Colonic mucosa (tissue), 4 donors: Measurements from ENCODE around the gene C1orf198. TPM values are rescaled to one million over a fixed set of nuclear protein-coding genes. Genes with fewer than 3 reads are reported as not detected.
"Not testable (repeated sequence)": the region's sequence is repeated elsewhere in the genome, so short reads cannot be mapped to it uniquely, and the experiment has no call there.

Experiments used
- DNase-seq: peaks from one replicate; pipeline ENCODE4 v3.0.0-alpha.2; 2020
- H3K27ac ChIP-seq: fragments of 200-600 bp; one replicate; pipeline ENCODE4 v1.8.0; 2021
- H3K27me3 ChIP-seq: fragments of 200-600 bp; one replicate; pipeline ENCODE4 v1.8.0; 2021
- H3K36me3 ChIP-seq: fragments of 200-600 bp; one replicate; pipeline ENCODE4 v1.8.0; 2021
- H3K4me1 ChIP-seq: fragments of 200-600 bp; one replicate; pipeline ENCODE4 v1.8.0; 2021; ENCODE audit warnings: mild to moderate bottlenecking
- H3K4me3 ChIP-seq: fragments of 200-600 bp; one replicate; pipeline ENCODE4 v1.8.0; 2021
- H3K9ac ChIP-seq, 2 donors: one replicate each; pipeline ENCODE4 v1.7.0; 2013; ENCODE audit warnings: control low read depth in 2 of 2, low read depth in 2 of 2, low read length in 2 of 2
- H3K9me3 ChIP-seq: fragments of 200-600 bp; one replicate; pipeline ENCODE4 v1.8.0; 2021
- intact Hi-C: fragments of 100-400 bp; cut with DNase I; formaldehyde crosslinking; loops from one replicate; pipeline ENCODE4 v1.14.1; 2022
- total RNA-seq, 2 donors: library from RNA; stranded (reverse); fragmentation: NEBNext Ultra II Directional in 1 of 2; extraction: Animal tissue kit (Norgen Biotek cat#: 25700) in 1 of 2; gene quantifications; one replicate each; pipeline ENCODE4 v1.2.1, GENCODE V29; 2021
- TF ChIP-seq, protein P1 (sequence below): fragments of 200-600 bp; IDR thresholded peaks from one replicate; pipeline ENCODE4 v1.8.0; 2022; ENCODE audit warnings: antibody characterized with exemption, mild to moderate bottlenecking
- donor health status: healthy.
- donor health status: DM: no; HTN: no; CAD: no.
- donor health status: DM: no; HTN: no; CAD: no.

C1orf198 gene
- total RNA-seq, 2 donors from 2014 or later, result 19.1 to 24.6 TPM

DNA sequence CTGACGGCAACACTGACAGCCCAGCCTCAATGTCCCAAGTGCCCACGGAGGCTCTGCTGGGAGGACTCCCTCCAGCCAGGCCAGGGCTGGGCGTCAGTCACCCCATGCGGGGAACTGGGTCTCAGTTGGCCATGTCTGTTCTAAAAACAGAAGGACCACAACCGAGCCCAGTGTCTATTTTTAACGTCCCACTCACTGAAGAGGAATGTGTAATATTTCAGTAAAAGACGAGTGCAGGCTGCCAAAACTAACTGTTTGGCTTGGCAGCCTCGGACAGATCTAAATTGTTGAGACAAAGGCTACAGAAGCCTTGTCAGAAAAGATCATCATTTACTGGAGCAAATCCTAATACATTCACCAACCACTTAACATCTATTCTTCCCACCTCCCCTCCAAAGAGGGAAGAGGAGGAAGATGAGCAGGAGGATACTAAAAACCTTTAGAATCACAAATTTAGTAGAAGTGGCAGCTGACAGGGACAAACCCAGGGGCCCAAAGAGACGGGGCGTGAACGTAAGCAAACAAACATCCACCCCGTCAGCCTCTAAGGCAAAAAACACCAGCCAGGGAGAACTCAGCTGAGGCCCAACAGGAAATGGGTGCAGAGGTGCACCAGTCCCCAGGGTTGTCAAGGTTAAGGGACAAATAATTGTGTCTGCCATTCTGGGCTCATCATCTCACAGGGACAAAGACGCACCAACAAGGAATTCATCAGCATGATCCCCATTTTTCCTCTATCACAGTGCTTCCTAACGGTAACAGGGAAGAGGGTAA, 18.7 kb downstream of the C1orf198 start:
- Histone ChIP-seq H3K27ac (peak overlapping the region; percentile 45), H3K36me3 (no peaks in the 10 kb centered on the region), H3K27me3 (no peaks in the 10 kb centered on the region), H3K4me3 (no peak overlapping the region), H3K4me1 (no peaks in the 10 kb centered on the region), H3K9ac (no peak overlapping the region), H3K9me3 (no peaks in the 10 kb centered on the region)
- TF ChIP-seq, protein P1, sequence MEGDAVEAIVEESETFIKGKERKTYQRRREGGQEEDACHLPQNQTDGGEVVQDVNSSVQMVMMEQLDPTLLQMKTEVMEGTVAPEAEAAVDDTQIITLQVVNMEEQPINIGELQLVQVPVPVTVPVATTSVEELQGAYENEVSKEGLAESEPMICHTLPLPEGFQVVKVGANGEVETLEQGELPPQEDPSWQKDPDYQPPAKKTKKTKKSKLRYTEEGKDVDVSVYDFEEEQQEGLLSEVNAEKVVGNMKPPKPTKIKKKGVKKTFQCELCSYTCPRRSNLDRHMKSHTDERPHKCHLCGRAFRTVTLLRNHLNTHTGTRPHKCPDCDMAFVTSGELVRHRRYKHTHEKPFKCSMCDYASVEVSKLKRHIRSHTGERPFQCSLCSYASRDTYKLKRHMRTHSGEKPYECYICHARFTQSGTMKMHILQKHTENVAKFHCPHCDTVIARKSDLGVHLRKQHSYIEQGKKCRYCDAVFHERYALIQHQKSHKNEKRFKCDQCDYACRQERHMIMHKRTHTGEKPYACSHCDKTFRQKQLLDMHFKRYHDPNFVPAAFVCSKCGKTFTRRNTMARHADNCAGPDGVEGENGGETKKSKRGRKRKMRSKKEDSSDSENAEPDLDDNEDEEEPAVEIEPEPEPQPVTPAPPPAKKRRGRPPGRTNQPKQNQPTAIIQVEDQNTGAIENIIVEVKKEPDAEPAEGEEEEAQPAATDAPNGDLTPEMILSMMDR, result no peak
- no peak for DNase-seq
- intact Hi-C loops, result no loop called here

DNA sequence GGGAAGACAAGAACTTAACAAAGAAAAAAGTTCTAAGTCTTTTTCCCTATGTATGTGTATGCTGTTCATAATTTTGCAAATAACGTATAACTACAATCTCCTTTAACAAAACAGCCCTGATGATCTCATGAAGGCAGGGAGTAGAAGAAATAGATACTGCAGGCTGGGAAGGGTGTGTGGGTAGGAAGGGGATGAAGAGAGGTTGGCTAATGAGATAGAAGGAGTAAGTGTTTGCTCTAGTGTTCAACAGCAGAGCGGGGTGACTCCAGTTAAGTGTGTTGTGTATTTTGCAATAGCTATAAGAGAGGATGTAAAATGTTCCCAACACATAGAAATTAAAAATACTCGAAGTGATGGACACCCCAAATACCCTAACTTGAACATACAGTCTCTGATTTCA, 20.1 kb downstream of the C1orf198 start:
- Histone ChIP-seq H3K4me1 (no peaks in the 10 kb centered on the region), H3K9ac (no peak overlapping the region), H3K36me3 (no peaks in the 10 kb centered on the region), H3K9me3 (no peaks in the 10 kb centered on the region), H3K27me3 (no peaks in the 10 kb centered on the region), H3K4me3 (no peak overlapping the region), H3K27ac (no peak overlapping the region)
- intact Hi-C loops, result no loop called here
- TF ChIP-seq, protein P1, result no peak
- no peak for DNase-seq

DNA sequence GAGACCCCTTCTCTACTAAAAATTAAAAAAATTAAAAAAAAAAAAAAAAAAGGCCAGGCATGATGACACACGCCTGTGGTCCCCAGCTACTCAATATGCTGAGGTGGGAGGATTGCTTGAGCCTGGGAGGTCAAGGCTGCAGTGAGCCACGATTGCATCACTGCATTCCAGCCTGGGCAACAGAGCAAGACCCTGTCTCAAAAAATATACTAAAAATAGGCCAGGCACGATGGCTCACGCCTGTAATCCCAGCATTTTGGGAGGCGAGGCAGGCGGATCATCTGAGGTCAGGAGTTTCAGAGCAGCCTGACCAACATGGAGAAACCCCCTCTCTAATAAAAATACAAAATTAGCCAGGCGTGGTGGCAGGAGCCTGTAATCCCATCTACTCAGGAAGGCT, 23.1 kb downstream of the C1orf198 start:
- not testable (repeated sequence) for H3K27me3 ChIP-seq

DNA sequence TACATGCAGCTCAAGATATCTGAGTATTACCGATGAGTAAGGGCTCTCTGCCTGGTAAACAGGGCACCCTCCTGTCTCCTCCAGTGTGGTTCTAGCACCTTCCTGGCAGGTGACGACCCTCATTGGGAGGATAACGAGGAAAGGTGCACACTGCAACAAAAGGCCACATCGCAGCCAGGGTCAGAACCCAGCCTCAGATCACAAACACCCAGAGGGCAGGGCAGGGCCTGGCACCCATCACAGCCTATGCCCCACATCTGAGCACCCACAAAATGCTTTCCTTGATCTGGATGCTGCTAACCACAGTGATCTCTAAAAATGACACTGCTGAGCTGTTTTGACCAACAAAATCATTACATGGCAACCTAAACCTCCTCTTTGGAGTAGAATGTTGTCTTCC, 23.8 kb downstream of the C1orf198 start:
- intact Hi-C loops, result no loop called here
- no peaks in the 10 kb centered on the region for H3K4me1 ChIP-seq

More for the DNA sequence above, 23.1 kb downstream of the C1orf198 start:
- H3K9ac ChIP-seq, H3K4me1 ChIP-seq, H3K27ac ChIP-seq, intact Hi-C loops, H3K9me3 ChIP-seq, H3K4me3 ChIP-seq, H3K36me3 ChIP-seq, DNase-seq: not testable (repeated sequence)

DNA sequence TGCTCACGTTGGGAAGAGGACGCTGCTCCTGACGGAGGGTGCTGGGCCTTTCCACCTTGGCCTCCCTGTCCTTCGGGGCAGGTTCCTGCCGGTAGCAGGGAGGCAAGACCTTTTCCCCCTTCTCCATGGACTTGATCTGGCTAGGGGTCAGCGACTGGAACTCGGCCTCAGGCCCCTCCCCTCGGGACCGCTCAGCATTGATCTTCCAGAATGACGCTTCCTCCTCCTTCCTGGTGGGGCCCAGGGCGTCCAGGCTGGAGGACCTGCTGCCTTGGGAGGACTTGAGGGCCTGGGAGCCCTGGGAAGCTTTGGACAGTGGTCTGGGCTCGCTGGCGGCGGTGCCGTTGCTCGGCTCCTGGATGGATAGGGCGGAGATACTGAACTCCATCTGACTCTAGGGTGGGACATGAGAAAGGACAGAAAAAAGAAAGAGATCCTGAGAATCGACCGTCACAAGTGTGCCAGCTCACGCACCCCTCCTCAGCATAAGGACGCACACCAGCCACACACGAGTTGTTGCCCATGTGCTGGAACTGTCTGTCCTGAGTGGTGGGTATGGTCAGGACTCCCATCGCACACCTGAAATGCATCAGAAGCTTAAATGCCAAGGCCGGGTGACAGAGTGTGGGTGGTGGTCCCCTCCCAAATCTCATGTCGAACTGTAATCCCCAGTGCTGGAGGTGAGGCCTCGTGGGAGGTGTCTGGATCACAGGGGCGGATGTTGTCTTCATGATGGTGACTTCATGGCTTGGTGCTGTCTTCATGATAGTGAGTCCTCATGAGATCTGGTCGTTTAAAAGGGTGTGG, 24.6 kb downstream of the C1orf198 start:
- H3K27me3 ChIP-seq, result no peaks in the 10 kb centered on the region
- no peaks in the 10 kb centered on the region for H3K4me1 ChIP-seq
- no peak overlapping the region for H3K27ac ChIP-seq
- TF ChIP-seq, protein P1, result no peak
- intact Hi-C loops, result no loop called here
- H3K36me3 ChIP-seq, result no peaks in the 10 kb centered on the region
- H3K4me3 ChIP-seq, result no peak overlapping the region
- no peak overlapping the region for H3K9ac ChIP-seq
- no peak for DNase-seq
- no peaks in the 10 kb centered on the region for H3K9me3 ChIP-seq

More for the DNA sequence above, 23.8 kb downstream of the C1orf198 start:
- no peak overlapping the region for H3K9ac ChIP-seq
- TF ChIP-seq, protein P1, result no peak
- no peaks in the 10 kb centered on the region for H3K27me3 ChIP-seq
- no peak overlapping the region for H3K4me3 ChIP-seq
- H3K27ac ChIP-seq, result no peak overlapping the region
- no peak for DNase-seq
- H3K9me3 ChIP-seq, result no peaks in the 10 kb centered on the region
- no peaks in the 10 kb centered on the region for H3K36me3 ChIP-seq

DNA sequence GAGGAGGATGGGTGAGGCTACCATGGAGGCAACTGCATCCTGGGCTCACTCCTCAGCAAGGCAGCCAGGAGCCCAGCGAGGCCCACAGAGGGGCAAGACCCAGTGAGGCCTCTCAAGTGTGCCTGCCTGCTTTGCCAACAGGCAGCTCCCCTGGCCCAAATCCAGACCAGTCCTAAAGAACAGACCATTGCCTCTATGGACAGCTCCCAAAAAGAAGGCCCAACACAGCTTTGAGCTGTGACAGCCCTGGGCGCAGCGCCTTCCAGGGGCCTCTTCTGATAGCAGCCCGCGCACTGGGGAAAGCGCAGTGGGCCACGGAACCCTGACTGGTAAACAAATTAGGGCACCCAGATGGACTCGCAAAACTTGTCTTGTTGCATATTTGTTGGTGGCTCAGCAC, 25.5 kb downstream of the C1orf198 start:
- no peaks in the 10 kb centered on the region for H3K4me1 ChIP-seq
- no peak overlapping the region for H3K4me3 ChIP-seq
- H3K27me3 ChIP-seq, result no peaks in the 10 kb centered on the region
- H3K9ac ChIP-seq, result no peak overlapping the region
- intact Hi-C loops, result no loop called here
- no peaks in the 10 kb centered on the region for H3K36me3 ChIP-seq
- no peak for DNase-seq
- H3K27ac ChIP-seq, result no peak overlapping the region
- TF ChIP-seq, protein P1, result no peak
- no peaks in the 10 kb centered on the region for H3K9me3 ChIP-seq
